ENCODE measurements around the gene LY9.
"Not testable (repeated sequence)": the region's sequence is repeated elsewhere in the genome, so short reads cannot be mapped to it uniquely, and the experiment has no call there.

The LY9 gene

DNA sequence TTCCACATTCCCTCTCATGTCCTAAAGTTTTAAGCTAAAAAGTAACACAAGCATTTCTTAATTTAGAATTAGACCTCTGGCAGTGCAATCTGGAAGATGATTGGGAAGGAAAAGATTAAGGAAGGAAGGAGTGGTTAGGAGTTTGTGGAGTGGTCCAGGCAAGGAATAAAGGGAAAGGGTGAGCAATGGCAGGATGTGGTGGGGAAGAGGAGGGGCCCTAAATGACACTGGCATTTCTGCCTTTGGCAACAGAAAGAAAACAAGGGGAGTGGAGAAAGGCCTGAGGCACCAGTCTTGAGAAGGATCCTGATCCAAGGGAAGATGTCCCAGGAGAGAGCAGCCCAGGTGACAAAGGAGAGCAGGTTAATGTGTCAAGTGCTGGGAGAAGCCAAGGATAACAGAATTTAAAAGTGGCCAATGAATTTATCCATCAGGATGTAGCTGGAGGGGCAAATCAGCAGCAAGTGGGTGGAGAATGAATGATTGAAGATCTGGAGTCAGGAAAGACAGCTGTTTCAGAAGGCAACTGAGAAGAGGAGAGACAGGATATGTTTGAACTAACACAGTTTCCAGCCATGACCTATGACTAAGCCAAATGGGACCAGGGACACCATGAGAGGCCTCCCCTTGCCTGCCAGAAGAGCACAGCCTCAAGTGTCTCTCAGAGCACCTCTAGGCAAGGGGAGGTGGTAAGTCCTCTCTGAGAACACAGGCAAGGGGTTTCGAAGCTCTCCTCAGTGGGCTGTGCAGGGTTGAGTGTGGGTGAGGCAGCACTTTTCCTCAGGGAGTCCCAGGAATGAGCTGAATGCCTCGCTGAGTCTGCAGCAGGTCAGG is 20.9 kb upstream of the LY9 start:
- DNase-seq: no peak

DNA sequence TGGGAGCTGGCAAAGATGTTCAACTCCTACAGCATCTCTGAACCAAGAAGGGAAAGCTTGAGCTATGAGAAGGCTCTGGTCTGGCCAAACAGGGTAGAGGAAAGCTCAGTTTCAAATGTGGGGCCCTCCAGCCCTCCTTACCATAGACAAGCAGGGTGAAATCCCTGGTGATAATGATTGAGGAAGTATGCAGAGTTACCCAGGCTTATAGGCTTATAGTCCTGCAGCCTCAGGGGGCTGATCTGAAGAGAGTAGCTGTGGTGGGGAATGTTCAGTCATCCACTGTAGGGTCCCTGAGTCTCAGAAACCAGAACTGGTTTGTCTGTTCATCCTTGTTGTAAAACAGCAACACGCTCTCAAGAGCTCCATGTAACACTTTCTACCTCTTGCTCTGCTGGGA is 19.8 kb upstream of the LY9 start:
- DNase-seq: no peak

DNA sequence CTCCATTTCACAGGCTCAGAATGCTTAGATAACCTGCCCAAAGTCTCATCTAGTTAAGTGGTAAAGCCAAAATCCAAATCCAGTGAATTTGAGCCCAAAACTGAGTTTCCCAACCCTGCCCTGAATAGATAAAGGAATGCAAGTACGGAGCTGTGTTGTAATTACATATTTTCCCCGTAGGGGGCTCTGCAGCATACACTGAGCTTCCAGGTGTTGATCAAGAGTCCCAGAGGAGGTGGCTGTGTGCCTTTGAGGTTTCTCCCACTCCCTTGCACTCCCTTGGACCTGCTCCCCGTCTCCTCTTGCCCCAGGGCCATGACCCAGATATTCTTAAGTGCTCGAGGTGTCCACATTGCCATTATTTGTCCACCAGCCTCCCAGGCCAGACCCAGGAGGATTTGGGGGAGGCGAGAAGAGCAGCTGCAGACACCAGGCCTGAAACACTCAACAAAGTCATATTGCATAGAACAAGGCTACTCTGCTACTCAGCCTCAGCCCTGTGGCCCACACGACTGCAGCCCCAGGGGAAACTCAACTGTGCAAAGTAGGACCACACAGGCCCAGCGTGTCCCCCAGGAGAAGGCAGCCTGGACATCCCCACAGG is 18.4 kb upstream of the LY9 start:
- DNase-seq: no peak

DNA sequence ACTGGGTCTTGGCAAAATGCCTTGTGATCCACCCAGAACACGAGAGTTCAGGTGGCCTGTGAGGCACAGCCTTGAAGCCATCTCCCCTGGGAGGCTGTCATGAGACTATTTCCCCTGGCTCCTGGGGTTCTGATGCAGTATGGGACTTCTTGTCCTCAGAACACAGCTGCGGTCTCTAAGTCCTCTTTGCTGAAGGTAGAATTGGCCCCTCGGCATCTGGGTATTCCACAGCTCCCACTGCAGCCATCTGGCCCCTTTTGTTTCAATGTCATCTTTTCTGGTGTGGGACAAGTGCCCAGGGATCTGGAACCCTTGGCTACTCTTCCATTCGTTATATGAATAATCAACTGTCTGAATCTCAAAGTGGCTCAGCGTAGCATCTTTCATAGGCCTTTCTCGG is 17.0 kb upstream of the LY9 start:
- no peak for DNase-seq

DNA sequence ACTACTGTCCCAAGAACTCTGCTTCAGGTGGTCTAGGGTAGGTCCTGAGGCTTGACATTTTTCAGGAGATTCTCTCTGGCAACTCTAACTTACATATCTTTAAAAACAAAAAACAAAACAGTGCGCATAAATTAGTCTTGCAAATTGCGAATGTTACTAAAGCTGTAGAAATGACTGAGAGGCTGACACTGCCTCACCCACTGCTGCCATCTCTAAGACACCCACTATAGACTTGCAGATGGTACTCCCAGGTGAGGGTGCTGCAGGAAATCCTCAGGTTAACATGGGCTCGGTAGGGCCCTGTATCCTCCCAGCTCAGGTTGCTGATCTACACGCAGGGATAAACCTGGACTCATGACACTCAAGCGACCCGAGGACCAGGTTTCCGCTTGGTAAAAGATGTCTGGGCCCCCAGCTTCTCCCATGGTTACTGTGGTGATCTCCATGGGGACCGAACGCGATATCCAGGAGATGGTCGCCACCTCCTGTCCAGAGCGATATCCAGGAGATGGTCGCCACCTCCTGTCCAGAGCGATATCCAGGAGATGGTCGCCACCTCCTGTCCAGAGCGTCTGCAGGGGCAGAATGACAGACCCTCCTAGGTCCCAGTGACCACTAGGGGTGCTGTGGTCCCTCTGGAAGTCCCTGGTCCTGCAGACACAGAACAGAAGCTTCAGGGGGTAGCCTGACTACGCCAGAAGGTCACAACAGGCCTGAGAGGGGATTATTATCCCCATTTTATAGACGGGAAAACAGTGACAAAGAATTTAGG is 16.2 kb upstream of the LY9 start:
- no peak for DNase-seq

DNA sequence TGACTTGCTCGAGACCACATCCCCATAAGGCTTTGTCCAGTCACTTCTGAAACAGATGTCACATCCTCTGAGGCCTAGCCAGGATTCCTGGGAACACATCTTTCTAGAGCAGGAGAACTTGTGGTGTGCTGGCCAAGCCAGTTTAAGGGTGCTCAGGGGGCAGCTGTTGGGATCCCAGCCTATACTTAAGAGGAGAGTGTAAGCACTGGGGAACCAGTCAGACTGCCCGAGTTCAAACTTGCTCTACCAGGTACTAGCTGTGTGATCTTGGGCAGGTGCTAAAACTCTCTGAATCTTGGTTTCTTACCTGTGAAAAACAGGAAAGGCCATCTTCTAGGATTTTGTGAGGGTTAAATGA is 15.6 kb upstream of the LY9 start:
- DNase-seq: no peak

DNA sequence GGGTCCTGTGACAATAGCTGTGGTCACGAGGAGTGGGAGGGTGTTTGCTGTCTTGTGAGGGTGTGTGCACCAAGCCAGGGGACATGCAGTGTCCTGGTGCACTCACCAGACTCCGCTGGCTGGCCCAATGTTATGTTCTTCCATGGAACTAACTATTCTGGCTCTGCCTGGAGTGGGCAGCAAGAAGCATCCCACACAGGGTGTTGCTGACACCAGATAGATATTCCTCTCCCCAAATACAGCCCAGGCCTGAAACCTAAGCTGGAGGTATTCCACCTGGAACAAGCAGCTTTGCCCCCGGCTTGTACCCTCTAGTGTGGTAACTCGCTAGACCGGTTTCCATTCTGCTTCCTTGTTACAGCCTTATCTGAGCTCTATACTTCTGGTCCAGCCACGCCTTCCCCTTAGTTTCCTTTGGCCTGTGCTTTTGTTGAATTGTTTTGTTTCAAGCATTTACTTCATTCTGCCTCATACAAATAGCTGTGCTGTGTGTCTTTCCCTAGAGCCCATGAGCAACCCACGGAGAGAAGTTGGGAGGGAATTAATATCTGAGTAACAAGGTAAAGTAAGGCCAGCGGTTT is 14.7 kb upstream of the LY9 start:
- no peak for DNase-seq

DNA sequence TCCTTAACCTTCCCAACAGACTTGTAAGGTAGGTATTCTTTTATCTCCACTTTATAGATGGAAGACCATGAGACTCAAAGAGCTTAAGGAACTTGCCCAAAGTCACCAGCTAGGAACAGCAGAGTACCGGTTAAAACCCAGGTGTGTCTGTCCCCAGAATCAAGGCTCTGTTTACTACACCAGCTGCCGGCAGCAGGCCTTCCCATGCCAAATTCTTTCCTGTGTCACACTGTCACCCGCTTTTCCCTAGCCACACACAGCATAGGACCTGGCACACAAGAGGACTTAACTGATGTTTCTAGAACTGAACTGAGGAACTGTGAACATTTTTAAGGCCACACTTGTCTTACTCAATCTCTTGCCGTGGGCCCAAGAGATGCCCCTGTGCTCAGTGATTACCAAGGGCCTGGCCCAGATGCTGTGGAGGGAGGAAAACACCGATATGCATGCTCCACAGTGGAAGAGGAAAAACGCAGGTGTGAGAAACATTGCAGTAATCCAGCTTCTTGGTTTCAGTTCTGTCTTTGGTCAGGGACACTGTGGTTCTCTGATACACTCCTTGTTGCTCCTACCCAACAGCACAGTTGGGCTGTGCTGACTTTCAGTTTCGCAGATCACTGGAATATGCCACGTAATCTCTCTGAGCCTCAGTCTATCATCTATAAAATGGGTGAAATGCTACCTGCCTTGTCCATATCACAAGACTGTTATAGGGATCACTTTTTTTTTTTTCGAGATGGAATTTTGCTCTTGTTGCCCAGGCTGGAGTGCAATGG is 13.9 kb upstream of the LY9 start:
- DNase-seq: no peak

DNA sequence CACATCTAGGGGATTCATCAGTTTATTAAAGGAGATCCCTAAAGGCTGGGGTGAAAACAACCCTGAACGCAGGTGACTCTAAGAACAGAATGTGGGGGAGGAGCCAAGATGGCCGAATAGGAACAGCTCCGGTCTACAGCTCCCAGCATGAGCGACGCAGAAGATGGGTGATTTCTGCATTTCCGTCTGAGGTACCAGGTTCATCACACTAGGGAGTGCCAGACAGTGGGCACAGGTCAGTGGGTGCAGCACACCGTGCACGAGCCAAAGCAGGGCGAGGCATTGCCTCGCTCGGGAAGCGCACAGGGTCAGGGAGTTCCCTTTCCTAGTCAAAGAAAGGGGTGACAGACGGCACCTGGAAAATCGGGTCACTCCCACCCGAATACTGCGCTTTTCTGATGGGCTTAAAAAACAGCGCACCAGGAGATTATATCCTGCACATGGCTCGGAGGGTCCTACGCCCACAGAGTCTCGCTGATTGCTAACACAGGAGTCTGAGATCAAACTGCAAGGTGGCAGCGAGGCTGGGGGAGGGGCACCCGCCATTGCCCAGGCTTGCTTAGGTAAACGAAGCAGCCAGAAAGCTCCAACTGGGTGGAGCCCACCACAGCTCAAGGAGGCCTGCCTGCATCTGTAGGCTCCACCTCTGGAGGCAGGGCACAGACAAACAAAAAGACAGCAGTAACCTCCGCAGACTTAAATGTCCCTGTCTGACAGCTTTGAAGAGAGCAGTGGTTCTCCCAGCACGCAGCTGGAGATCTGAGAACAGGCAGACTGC is 12.8 kb upstream of the LY9 start:
- not testable (repeated sequence) for DNase-seq

DNA sequence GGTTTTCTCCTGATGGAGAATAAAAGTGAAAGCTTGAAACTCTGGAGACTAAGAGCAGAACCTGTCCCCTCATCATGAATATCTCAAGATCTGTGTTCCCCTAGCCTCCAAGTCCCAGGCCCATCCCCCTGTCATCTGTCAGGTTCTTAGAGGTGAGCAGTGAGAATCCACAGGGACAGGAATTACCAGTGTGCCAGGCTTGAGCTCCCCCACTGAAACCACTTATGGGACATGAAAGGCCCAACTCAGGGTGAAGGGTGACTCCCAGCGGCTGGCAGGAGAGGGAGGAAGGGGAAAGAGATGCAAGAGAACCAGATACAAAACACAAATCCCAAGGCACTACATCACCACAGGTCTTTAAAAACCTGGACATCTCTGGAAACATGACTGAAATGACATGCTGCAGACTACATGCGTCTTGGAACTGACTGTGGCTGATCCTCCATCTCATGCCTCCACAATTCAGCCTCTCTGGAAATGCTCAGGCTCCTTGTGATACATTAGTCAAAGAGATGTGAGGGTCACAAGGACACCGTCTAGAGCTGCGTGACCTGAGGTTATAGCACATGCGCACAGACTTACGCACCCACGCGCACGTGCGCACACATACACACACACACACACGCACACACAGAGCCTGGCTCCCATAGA is 6.8 kb upstream of the LY9 start:
- DNase-seq: no peak

DNA sequence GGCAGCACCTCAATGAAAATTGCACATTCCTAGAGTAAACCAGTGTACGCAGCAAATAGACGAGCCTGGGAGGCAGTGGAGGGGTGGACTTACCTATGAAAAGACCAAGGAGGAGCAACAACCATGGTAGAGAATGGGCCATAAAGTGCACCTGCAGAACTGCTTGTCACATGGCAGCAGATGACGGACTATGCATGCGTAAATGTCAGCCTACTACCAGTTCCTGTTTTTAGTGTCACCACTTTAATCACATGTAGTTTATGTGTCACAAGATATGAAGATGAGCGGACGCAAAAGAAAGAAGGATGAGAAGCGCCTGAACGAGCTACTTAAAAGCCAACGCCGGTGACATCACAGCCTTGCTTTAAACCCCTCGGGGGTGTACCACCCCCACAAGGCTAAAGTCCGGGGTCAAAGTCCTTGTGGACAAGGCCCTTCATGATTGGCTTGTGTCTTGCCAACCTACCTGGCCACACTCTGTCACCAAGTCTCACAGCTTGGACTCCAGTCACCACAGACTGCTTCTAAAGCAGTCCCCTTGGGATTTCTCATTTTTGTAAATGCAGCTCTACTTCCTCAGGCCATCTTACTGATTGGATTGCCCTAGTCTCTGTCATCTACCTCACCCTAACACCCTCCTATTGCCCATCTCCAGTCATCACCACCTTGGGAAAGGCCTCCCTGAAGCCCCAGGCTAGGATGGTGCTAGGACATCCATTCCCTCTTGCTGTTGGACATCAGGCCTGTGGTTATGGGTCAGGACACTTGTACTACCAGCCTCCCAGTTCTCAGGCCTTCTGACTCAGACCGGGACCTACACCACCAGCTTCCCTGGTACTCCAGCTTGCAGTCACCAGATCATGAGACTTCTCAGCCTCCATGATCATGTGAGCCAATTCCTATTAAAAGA is 6.0 kb upstream of the LY9 start:
- no peak for DNase-seq

DNA sequence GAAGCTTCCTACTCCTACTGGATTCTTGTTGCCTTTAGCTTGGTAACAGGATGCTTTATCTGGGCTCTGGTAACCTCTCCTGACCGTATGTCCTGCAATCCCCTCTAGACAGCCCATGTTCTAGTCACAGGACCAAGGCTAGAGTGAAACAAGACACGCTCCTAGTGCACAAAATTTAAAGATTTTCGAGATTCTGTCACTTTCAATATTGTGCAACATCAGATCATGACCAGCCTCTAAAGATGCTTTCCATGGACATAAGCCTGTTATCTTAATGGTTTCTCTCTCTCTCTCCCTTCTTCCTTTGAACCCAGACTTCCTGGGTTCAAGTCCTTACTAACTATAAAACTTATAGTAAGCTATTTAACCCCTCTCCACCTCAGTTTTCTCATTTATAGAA is 1.6 kb upstream of the LY9 start:
- no peak for DNase-seq

DNA sequence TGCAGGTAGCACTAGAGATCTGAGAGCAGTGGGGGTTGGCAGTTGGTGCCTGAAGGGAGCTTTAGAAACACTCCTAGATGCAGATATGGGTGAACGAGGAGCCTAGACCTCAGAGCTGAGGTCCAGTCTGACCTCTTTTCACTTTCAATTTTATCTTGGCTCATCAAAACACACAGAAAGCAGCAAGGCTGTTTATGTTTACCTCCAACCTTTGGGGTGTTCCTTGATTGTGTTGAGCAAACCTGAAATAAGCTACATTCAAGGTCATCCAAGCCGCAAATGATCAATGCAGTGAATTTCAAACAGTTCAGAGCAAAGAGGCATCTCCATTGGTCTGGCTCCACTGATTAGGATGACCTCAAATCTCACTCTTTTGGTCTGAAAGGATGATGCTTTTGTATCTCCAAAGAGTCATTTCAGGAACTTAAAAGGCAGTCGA is 1.3 kb downstream of the LY9 start:
- DNase-seq: no peak

DNA sequence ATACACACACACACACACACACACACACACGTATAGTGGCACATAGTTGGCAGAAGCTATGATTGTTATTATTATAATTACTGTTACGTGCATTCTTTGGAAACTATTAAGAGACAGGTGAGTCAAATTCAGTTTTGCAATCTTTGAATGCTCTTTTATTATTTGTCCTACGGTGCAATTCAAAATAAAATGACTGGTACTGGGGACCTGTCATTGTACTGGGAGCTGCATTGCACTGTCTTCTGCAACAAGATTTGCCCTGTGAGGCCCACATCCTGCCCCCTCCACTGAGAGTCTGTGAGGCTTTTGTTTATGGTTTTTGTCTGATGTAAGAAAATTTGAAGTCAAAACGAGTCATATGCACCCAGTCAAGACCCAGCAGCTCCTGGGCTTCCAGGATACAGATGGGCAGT is 1.9 kb downstream of the LY9 start:
- DNase-seq: no peak

DNA sequence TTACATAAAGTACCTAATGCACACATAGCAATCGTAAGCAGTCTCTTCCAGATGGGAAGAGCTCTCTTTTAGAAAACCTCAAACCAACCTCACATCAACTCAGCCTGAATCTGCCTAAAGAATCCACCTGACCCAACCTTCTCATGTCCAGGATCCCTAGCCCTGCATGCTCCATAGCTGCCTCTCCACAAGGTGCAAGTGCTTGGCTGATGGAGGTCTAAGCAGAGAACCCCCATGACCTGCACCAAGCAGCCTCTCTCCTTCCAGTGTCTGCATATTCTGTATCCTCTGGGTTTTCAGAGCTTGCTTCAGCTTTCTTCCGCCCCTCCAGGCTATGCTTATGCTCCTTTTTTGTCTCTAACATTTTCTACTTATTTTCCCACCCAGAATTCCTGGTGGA is 2.5 kb downstream of the LY9 start:
- no peak for DNase-seq

DNA sequence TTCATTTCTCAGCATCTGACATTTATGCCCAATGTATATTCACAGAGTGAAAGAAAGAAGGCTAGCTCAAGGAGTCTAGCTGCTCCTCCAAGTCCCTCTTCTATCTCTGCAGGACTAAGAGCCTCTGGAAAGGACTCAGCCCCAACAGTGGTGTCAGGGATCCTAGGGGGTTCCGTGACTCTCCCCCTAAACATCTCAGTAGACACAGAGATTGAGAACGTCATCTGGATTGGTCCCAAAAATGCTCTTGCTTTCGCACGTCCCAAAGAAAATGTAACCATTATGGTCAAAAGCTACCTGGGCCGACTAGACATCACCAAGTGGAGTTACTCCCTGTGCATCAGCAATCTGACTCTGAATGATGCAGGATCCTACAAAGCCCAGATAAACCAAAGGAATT is 3.7 kb downstream of the LY9 start:
- no peak for DNase-seq

DNA sequence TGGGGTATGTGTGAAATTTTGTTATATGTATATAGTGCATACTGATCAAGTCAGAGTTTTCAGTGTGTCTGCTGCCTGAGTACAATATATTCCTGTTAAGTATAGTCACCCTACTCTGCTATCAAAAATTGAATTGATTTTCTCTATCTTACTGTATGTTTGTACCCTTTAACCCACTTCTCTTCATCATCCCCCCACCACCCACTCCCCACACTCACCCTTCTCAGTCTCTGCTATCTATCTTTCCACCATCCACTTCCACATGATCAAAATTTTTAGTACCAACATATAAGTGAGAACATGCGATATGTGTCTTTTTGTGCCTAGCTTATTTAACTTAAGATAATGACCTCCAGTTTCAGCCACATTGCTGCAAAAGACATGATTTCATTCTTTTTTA is 4.2 kb downstream of the LY9 start:
- no peak for DNase-seq

DNA sequence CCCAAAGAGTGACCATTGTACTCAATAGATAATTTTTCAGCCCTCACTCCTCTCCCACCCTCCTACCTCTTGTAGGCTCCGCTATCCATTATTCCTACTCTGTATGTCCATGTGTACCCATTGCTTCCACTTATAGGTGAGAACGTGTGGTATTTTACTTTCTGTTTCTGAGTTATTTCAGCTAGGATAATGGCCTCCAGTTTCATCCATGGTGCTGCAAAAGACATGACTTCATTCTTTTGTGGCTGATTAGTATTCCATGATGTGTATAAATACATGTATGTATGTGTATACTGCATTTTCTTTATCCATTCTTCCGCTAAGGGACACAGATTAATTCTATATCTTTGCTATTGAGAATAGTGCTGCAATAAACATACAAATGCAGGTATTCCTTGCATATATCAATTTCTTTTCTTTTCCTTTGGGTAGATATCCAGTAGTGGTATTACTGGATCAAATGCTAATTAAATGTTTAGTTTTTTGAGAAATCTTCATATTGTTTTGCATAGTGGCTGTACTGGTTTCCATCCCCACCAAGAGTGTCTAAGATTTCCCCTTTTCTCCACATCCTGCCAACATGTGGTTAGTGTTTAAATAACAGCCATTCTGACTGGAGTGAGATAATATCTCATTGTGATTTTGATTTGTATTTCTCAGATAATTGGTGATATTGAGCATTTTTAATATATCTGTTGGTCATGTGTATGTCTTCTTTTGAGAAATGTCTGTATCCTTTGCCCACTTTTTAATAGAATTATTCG is 4.9 kb downstream of the LY9 start:
- no peak for DNase-seq
